Measurements from ENCODE around the gene RBM33. TPM values are rescaled to one million over a fixed set of nuclear protein-coding genes. Genes with fewer than 3 reads are reported as not detected.

The RBM33 gene
- total and polyA plus RNA-seq, 2 of the 8 experiments (the other 6 are each of a cell fraction or from before 2014, with no cell fraction given) = 16.5 to 64.6 TPM

DNA sequence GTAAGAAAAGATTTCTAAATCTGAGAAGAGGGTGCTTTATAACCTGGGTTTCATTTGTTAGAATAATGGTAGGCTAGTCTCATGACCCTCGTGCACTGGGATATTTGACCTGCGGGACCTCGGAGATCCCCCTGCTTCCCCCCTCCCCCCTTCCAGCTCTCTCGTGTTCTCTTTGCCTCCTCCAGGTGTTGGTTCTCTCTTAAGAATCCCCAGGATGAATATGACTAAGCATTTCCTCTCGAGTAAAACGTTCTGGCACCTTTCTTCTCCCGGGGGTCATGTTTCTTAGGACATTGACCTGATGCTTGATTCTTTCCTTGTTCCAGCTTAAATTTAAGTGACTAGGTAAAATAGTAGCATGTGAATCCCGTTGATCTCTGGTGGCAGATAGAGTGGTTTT, 96.6 kb downstream of the RBM33 start:
- no peak overlapping the region for H3K9ac ChIP-seq (replicated peaks in 1 of 4; ENCODE audit: extremely low read depth in 1 of 4, low read depth in 3 of 4, low read length in 3 of 4)
- FAIRE-seq = no peak
- 54% methylated on average over 8 of the region's 8 CpGs; no CpG with 5 or more reads in 1 of the 2 experiments for WGBS, 2 experiments (ENCODE audit: extremely low coverage in 1 of 2, insufficient coverage in 1 of 2, insufficient read length in 1 of 2, insufficient replicate concordance in 2 of 2, low coverage in 1 of 2, low lambda C conversion rate in 2 of 2, missing lambda C conversion rate in 1 of 2)
- TF ChIP-seq GABPA (IDR thresholded peaks at IDR 0.05; ENCODE audit: borderline replicate concordance, insufficient read depth, low read length) (no peak), RBBP5 (IDR thresholded peaks at IDR 0.05; ENCODE audit: borderline replicate concordance, low read depth, low read length) (no peak), MAFK (IDR thresholded peaks at IDR 0.05; ENCODE audit: low read depth, low read length) (peak; percentile 58; the same call in 1 of the 2 replicates), BACH1 (IDR thresholded peaks at IDR 0.05; ENCODE audit: low read length) (peak; percentile 83), TCF12 (IDR thresholded peaks at IDR 0.05; ENCODE audit: low read depth, low read length) (0 out of 2 replicates have a peak, but pooled peaks have one; percentile 17), SP1 (IDR thresholded peaks at IDR 0.05; ENCODE audit: low read depth, low read length) (peak; percentile 57; the same call in 1 of the 2 replicates)
- H3K23me2 ChIP-seq (ENCODE audit: low read depth, low read length) = no peaks in the 10 kb centered on the region
- no peak overlapping the region for H2BK5ac ChIP-seq (ENCODE audit: low read depth, low read length)
- DNase-seq (ENCODE audit: low read depth in 1 of 2, low spot score in 2 of 2) = no peak
- H3K4me2 ChIP-seq (ENCODE audit: insufficient read depth in 1 of 2, low read depth in 2 of 2, low read length in 2 of 2) = no peak overlapping the region
- no peak overlapping the region for H3K27ac ChIP-seq (ENCODE audit: low read depth, low read length)
- peaks cover 0 to 9% of the 10 kb centered on the region in 2 experiments; a peak in 2 of 4 replicates for H3K79me2 ChIP-seq (ENCODE audit: control insufficient read depth in 1 of 2, insufficient read depth in 2 of 2, low read length in 2 of 2)
- POLR2A ChIA-PET (ENCODE audit: partially characterized antibody) = interaction anchor here (0.6 kb wide), 1 partner anchor 43 kb away, joined by 3 read pairs; no protein-coding TSS in a partner anchor
- H4K20me1 ChIP-seq (replicated peaks in 1 of 2; ENCODE audit: control insufficient read depth in 1 of 2, insufficient read depth in 2 of 2, low read length in 2 of 2) = peaks cover 3 to 7% of the 10 kb centered on the region in 2 experiments
- H4K5ac ChIP-seq (ENCODE audit: insufficient read length, low read depth, low read length) = no peak overlapping the region
- H2BK20ac ChIP-seq (ENCODE audit: low read length) = no peak overlapping the region
- H3K36me3 ChIP-seq (ENCODE audit: control insufficient read depth in 2 of 4, insufficient read depth in 4 of 4, low read length in 3 of 4) = peaks cover 13 to 65% (median 39%) of the 10 kb centered on the region in 4 experiments
- H3K23ac ChIP-seq (ENCODE audit: insufficient read length) = no peak overlapping the region
- no peak overlapping the region for H3K14ac ChIP-seq (ENCODE audit: insufficient read length)
- H3K4me3 ChIP-seq (ENCODE audit: extremely low read depth in 1 of 4, insufficient read depth in 2 of 4, low read depth in 3 of 4, low read length in 4 of 4) = no peak overlapping the region
- no peak overlapping the region for H2BK12ac ChIP-seq (ENCODE audit: low read depth, low read length)
- H3K27me3 ChIP-seq (replicated peaks in 1 of 4; ENCODE audit: control insufficient read depth in 3 of 4, extremely low read depth in 1 of 4, insufficient read depth in 3 of 4, low read length in 3 of 4) = no peaks in the 10 kb centered on the region
- H3K79me1 ChIP-seq (ENCODE audit: low read depth, low read length) = peaks cover 3% of the 10 kb centered on the region; the same call in 1 of the 2 replicates
- H3K56ac ChIP-seq (replicated peaks; ENCODE audit: insufficient read length, low read depth, low read length) = no peak overlapping the region
- H4K91ac ChIP-seq (replicated peaks; ENCODE audit: insufficient read length, low read length) = no peak overlapping the region
- no peak overlapping the region for H2BK120ac ChIP-seq (replicated peaks; ENCODE audit: low read depth, low read length)
- CTCF ChIA-PET (ENCODE audit: partially characterized antibody) = interaction anchor here (0.7 to 1.2 kb wide), 4 partner anchors 17 to 27 kb away, joined by 3 to 4 read pairs (median 3); no protein-coding TSS in a partner anchor
- no peak overlapping the region for H4K8ac ChIP-seq (ENCODE audit: extremely low read depth, insufficient read depth, low read length)
- H2AK5ac ChIP-seq (ENCODE audit: low read depth, low read length) = no peak overlapping the region
- no peak overlapping the region for H2BK15ac ChIP-seq (ENCODE audit: low read length)
- H3K18ac ChIP-seq (ENCODE audit: extremely low read depth, low read length) = no peak overlapping the region
- no peak overlapping the region for H3K4ac ChIP-seq (replicated peaks; ENCODE audit: insufficient read length, low read depth, low read length)
- peaks cover 0 to 2% (median 0%) of the 10 kb centered on the region in 4 experiments; a peak in 2 of 7 replicates for H3K4me1 ChIP-seq (replicated peaks in 1 of 4; ENCODE audit: control insufficient read depth in 3 of 4, insufficient read depth in 4 of 4, low read length in 3 of 4)
- no peaks in the 10 kb centered on the region; a peak in 1 of 4 replicates for H3K9me3 ChIP-seq (ENCODE audit: insufficient read depth in 2 of 2, low read depth in 1 of 2, low read length in 1 of 2)
- H2AFZ ChIP-seq (ENCODE audit: low read length) = no peak overlapping the region
